C1 segment of cervical spinal cord (tissue), 14 donors: ENCODE measurements around the gene TMEM87B.

ENCODE experiments used
- DNase-seq, 14 donors: peaks; one replicate each; lab custom pipeline; 2025; lab: John Stamatoyannopoulos, UW

TMEM87B gene, protein sequence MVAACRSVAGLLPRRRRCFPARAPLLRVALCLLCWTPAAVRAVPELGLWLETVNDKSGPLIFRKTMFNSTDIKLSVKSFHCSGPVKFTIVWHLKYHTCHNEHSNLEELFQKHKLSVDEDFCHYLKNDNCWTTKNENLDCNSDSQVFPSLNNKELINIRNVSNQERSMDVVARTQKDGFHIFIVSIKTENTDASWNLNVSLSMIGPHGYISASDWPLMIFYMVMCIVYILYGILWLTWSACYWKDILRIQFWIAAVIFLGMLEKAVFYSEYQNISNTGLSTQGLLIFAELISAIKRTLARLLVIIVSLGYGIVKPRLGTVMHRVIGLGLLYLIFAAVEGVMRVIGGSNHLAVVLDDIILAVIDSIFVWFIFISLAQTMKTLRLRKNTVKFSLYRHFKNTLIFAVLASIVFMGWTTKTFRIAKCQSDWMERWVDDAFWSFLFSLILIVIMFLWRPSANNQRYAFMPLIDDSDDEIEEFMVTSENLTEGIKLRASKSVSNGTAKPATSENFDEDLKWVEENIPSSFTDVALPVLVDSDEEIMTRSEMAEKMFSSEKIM

DNA sequence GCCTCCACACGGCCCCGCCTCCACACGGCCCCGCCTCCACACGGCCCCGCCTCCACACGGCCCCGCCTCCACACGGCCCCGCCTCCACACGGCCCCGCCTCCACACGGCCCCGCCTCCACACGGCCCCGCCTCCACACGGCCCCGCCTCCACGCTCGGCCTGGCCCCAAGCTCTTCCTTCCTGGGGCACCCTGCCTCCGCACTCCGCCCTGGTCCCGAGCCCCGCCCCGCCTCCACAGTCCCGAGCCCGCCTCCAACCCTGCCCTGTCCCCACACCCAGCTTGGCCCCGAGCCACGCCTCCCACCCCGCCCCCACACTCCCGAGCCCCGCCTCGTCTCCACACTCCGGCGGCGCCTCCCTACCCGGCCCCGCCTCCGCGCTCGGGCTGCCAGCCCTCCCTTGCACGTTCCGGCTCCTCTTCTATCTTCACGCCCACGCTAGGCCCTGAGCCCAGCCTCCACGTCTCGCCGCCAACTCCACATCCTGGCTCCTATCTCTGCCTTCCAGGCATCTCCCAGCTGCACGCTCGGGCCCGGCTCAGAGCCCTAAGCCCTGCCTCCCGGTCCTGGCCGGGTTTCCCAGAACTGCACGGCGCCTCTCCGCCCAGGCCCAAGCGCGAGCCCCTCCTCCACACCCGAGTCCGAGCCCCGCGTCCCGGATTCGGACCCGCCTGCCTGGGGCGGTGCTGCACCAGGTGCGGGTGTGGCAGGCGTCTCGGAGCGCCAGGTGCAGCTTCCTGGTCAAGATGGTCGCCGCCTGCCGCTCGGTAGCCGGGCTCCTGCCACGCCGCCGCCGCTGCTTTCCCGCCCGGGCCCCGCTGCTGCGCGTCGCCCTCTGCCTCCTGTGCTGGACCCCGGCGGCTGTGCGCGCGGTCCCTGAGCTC, at the start of gene TMEM87B:
TMEM87B (plus strand) TSS at position 423 of the 883 bp plus-strand sequence; CDS start at position 746, 323 bp downstream.
- peak; percentile 67 to 99 (median 96) for DNase-seq

DNA sequence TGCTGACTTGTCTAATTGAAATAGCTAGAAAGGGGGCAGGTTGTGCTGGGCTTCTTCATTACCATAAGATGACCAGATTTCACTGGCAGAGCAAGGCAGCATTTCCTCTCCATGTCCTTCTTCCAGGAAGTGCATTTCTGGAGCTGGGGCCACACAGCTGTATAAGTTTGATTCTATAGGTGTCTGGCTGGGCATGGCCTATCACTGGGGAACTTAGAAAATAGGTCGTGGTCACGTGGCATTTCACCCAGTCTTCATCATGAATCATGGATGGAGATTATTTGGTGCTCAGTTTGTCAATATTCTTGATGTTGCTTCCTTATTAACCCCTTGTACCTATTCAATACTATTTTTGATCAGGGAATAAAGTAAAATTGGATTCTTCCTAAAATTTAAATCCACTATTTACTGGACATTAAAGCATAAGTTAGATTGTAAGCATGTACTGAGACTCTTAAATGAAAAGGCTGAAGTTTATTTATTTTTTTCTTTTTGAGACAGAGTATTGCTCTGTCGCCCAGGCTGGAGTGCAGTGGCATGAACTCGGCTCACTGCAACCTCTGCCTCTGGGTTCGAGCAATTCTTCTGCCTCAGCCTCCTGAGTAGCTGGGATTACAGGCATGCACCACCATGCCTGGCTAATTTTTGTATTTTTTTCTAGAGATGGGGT, 49.5 kb upstream of the TMEM87B start:
- no peak for DNase-seq

DNA sequence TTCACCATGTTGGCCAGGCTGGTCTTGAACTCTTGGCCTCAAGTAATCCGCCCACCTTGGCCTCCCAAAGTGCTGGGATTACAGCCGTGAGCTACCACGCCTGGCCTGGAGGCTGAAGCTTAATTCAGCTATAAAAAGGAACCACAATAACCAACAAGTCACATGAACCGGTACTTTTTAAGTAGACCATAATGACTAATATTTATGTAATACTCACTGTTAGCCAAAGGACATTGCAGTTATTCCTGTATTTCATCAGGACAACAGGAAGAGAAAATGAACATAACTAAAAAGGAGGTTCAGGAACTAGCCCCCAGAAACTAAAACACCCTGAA, 49.0 kb upstream of the TMEM87B start:
- no peak for DNase-seq

DNA sequence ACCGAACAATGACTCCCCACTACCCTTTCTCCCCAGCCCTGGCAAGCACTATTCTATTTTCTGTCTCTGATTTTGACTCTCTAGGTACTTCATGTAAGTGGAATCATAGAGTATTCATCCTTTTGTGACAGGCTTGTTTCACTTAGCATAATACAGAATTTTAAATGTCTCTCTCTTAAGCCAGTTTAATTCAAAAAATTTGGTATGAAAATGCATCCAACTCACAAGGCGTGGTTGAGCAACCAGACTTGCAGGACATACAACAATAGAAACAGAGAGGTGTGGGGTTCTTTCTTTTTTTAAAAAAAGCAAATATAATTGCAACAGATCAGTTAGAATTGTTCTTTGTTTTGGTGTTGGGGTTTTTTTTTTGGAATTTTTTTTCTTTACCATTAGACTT, 47.6 kb upstream of the TMEM87B start:
- no peak for DNase-seq

DNA sequence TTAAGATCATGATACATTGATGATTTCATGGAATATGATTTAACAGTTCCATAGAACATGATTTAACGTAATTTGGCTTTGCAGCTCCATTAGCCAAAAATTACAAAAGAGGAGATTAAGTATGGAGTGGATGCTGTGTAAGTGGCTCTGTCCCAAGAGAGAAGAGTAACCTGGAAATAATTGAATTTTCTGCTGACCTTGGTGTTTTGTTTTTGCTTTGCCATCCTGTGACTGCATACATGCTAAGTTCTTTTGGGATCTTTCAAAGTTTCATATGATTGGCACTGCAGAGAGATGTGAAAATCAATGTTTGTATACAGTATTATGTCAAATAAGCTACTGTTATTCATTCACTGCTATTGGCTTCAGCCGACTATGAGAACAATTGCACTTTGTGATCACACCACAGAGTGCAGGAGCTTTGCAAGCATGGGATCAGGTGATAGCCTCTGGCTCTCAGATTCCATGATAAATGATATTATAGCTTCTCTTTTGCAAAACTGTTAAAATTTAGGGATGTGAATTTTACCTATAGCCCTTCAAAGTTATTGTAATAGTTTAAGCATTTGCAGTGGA, 46.1 kb upstream of the TMEM87B start:
- DNase-seq = no peak

DNA sequence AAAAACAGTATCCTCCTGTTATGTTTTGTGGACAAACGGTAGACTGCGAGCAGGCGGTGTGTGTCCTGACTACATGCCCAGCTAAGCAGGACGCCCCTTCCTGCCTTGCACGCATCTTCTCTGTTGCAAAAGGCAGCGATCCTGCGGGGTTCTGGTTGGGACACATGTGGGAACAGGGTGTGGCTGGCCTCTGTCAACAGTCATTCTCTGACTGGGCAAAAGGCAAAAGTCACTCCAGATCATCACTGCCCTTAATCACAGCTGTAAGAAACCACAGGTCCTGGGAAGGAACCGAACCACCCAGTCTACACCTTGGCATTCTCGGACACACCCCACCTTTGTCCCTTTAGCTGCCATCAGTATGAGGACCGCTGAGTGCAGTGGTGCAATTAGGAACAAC, 44.3 kb upstream of the TMEM87B start:
- no peak for DNase-seq

DNA sequence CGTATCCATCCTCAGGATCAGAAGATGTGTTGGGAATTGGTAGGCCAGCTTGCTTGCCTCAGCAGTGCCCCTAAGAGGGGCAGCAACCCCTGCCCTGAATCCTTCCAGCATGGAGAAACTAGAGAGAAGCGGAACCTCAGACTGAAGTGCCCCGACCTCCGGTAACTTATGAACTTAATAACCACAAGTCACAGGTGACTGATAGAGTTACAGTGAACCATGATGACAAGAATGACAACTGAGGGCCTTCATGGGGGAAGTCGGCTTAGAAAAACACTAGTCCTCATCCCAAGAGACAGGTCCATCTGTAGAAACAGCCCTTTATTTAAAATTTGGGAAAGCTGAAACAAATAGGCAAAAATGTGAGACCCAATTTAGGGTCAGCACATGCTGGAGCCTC, 42.5 kb upstream of the TMEM87B start:
- DNase-seq = no peak

DNA sequence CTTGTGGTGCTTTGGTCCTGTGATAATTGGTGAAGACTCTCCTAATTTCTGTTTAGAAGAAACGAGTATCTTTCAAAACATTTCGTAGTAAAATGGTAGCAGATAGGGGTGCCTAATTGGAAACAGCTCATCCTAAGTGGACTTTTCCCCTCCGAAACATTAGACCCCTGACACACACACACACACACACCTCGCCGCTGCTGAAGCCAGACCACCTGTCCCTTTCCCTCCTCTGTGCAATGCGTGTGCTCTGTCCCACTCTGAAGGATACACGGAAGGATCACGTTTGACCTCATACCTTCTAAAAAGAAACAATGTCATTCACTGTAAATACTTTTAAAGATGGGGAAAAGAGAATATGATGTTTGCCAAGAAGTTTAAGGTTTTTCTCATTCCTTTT, 36.2 kb upstream of the TMEM87B start:
- no peak for DNase-seq

DNA sequence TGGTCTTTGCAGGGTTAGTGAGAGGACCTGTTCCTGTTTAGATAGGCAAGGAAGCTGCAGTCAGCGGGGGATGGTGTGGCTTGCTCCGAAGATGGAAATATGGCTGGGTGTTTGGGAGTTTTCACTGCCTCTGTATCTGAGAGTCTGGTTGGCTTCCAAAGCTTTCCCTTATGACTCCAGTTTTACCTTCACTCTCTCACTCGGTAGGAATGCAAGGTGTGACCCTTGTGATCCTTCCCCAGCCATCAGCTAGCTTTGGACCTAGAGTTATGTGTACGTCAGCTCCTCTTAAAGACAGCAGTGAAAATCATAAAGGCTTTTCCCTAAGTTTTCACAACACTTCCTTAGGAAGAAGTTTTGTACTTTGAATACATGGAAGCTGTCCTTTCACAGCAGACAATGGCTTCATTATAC, 35.5 kb upstream of the TMEM87B start:
- no peak for DNase-seq

DNA sequence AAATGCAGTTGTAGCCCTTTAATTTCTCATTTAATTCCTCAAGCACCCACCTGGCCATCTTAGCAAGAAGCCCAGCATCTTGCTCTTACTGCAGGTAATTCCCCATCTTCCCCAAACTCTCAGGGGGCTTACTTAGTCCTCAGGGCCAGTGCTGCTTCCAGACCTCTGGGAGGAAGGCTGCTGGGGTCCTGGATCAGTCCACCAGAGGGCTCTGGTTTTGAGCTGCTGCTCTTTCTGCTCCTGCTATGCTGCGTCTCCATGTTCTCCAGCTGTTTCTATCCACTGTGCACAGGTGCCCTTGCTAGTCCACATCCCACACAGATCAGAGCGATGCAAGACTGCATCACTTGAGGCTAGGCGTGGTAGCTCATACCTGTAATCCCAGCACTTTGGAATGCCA, 34.5 kb upstream of the TMEM87B start:
- no peak for DNase-seq

DNA sequence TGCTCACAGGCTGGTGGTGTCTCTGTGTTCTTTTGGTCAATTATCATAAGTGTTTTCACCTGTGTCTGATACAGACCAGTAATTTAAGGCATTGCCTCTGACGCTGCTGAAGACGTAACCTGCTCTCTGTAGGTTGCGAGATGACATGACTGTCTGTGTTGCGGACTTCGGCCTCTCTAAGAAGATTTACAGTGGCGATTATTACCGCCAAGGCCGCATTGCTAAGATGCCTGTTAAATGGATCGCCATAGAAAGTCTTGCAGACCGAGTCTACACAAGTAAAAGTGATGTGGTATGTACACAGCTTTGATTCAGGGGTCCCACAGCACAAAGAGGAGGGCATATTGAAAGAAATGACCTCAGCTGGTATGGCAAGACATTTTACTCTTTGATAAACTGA, 33.8 kb upstream of the TMEM87B start:
- no peak for DNase-seq

DNA sequence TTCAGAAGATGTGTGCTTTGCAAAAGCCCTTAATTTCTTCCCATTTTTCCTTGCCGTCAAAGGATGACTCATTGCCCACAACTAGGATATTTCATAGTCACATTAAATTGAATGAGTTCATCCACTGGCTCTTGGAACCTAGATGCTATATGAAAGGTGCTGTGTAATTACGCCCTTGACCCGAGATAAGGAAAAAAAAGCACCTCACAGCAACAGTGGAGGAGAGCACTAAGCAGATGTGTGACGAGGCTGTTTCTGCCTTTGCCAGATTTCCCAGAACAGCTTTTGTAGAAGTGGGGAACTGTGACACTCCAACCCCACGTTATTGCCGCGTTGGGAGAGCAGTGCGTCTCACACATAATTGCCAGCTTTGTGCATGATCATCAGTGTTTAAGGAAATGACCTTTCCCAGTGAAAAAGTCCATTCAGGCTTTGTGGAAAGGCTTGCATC, 33.3 kb upstream of the TMEM87B start:
- no peak for DNase-seq

DNA sequence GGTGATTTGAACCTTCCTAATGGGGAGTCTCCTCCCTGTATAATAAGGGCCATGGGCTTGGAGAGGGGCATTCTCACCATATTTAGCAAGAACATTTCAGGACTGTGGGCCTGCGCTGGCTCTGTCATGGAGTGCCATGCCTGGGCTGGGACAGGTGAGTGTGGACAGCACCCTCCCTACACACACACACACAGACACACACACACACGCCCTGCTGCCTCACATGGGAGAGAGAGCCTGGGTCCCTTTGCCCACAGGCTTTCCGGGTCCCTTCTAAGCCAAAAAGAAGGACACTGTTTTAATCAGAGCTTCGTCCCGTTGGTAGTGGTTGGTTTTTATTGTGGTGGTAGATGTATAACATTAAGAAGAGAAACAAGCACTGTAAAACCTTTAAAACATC, 31.4 kb upstream of the TMEM87B start:
- no peak for DNase-seq

DNA sequence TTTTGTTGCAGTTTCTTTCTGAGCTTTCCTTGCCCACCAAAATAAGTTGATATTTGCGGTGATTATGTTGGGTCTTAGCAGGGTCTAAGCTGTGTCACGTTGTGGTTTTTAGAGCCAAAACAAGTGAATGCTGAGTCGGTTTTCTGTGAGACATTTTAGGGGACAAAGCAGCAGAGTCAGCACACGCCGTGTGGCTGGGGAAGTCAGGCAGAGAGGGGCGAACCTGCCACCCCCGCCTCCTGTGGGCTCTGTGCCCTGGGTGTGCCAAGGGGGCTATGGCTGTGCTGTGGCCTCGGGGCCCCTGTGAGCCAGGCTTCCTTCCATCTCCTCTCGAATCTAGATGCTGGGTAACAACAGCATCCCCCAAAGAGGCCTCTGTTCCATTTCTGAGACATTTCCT, 30.8 kb upstream of the TMEM87B start:
- DNase-seq = peak in 2 of 14 donors; percentile 10 to 17

DNA sequence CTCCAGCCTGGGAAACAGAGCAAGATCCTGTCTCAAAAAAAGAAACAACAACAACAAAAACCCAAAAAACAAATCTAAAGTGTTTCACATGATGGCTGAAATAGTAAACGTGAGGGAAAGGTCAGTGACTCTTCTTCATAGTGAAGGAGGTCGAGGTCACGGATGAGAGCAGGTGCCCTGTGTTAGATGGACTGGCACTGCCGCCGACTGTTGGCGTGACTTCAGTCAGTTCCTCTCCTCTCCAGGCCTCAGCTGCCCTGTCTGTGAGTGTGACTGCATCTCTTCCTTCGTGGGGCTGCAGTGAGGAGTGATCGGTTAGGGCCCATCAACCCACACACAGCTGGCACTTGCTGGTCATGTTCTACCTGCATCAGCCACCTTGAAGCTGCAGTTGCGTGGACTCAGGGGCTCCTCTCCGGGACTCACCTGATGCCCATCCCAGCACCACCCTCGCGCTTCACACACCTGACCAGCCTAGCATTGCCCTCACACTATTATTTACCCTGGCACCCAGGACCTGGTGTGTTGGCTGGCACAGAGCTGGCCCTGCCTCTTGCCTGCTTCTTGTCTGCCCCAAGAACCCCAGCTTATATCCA, 30.1 kb upstream of the TMEM87B start:
- DNase-seq = no peak

DNA sequence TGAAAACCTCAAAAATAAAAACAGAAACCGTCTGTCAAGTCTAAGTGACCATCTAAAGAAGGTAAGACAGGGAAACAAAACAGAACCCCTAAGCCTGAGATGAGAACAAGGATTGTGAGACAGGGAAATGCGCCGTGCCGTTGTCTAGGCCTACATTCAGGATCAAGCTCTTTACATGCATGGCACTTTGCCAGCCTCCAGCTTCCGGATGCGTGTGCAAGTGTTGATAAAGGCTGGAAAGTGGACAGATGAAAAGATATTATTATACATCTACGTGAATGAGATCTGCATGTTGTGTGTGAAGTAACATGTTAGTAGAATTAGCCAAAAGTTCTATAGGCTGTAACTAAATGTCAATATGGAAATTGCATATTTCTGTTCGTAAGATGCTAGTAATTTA, 28.6 kb upstream of the TMEM87B start:
- no peak for DNase-seq

DNA sequence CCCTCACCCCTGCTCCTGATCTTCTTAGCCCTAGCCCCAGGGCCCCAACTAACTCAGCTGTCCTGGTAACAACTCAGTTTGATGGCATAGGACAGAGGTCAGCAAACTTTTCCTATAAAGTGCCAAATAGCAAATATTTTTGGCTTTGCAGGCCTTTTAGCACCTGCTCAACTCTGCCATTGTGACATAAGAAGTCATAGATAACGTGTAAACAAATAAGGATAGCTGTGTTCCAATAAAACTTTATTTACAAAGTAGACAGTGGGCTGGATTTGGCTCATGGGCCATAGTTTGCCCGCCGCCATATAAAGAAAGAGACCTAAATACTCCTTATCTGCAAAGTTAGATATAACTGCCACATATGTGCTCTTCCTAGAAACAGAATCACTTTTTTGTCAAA, 27.3 kb upstream of the TMEM87B start:
- DNase-seq = no peak

DNA sequence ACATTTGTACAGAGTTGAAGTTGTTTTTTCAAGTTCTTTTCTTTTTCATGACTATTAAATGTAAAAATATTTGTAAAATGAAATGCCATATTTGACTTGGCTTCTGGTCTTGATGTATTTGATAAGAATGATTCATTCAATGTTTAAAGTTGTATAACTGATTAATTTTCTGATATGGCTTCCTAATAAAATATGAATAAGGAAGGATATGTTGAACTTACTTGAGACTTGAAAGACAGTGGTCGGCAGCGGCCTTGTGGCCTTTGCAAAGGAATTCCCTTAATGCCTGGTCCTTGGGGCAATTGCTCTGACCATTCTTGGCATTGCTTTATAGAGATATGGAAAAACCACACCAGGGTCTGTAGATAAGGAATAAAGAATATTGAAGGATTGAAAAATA, 25.9 kb upstream of the TMEM87B start:
- DNase-seq = no peak

DNA sequence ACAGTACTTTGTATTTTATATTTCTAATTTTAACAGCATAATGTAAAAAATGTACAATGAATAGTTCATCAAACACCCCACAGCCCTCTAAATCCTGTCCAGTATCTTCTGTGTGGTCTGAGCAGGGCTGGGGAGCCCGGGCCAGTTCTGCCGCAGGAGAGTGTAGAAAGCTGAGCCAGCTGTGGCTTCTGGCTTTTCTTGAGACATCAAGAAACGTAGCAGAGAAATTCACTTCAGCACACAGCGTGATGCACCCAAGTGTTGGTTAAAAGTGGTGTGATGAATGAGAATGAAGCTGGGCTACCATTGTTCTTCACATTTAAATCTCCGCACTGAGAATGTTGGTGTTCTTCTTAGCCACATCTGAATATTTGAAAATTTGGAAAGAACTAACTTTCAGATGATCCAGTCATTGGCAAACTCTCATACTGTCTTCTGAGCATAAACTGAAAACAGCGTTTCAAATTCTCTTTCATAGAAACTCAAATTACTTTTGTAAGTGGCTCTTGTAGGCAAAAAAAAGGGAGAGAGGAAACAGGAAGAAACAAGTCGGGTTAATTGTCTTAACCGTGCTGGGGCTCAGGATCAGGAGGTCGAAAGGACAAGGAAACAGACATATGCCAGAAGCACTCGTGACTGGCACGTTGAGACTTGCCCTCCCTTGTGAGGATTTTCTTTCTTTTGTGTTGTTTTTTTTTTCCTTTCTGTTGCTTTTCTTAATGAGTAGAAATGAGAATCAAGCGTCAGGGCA, 23.4 kb upstream of the TMEM87B start:
- no peak for DNase-seq

DNA sequence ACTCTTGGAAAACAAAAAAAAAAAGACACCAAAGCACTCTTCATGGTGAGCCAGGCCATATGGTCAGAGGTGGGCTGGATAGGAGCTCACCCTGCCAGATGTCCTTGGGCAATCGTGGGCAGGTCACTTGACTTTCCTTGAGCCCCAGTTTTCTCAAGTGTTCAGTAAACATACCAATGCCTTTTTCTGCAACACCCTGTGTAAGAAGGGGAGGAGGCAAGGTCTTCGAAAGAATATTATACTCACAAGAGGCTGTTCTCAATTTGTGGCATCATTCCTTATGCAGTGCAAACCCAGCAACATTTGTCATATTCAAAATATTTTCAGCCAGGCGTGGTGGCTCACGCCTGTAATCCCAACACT, 22.9 kb upstream of the TMEM87B start:
- DNase-seq = no peak
